ENCODE data around the gene MBNL3. TPM values are rescaled to one million over a fixed set of nuclear protein-coding genes. Genes with fewer than 3 reads are reported as not detected.

Gene MBNL3, protein sequence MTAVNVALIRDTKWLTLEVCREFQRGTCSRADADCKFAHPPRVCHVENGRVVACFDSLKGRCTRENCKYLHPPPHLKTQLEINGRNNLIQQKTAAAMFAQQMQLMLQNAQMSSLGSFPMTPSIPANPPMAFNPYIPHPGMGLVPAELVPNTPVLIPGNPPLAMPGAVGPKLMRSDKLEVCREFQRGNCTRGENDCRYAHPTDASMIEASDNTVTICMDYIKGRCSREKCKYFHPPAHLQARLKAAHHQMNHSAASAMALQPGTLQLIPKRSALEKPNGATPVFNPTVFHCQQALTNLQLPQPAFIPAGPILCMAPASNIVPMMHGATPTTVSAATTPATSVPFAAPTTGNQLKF
- polyA plus RNA-seq (ENCODE audit: insufficient read length in 3 of 3), result 10 to 100 TPM; 26.6 to 38.1 (median 29.3) TPM
- long read RNA-seq, donor 1, result 0 reads
- long read RNA-seq, donor 2, full-length matches to known transcripts, result 2 of 2 reads
- long read RNA-seq, donor 2, partial matches to known transcripts, result 0 of 2 reads
- long read RNA-seq, donor 2, other reads (novel, unspliced or antisense), result 0 of 2 reads
- long read RNA-seq, donor 3, result 0 reads
- long read RNA-seq, donor 4, full-length matches to known transcripts, result 2 of 2 reads
- long read RNA-seq, donor 4, partial matches to known transcripts, result 0 of 2 reads
- long read RNA-seq, donor 4, other reads (novel, unspliced or antisense), result 0 of 2 reads
- long read RNA-seq, donor 5, result 0 reads
- long read RNA-seq, donor 6, result 0 reads
- long read RNA-seq, donor 7, full-length matches to known transcripts, result 1 of 1 reads
- long read RNA-seq, donor 7, partial matches to known transcripts, result 0 of 1 reads
- long read RNA-seq, donor 7, other reads (novel, unspliced or antisense), result 0 of 1 reads
- long read RNA-seq, donor 8, partial matches to known transcripts, result 0 of 1 reads
- long read RNA-seq, donor 8, other reads (novel, unspliced or antisense), result 0 of 1 reads
- long read RNA-seq, donor 9, result 0 reads
- long read RNA-seq, donor 10, full-length matches to known transcripts, result 2 of 2 reads
- long read RNA-seq, donor 10, partial matches to known transcripts, result 0 of 2 reads
- long read RNA-seq, donor 10, other reads (novel, unspliced or antisense), result 0 of 2 reads
- long read RNA-seq, donor 11, result 0 reads
- long read RNA-seq, donor 12, full-length matches to known transcripts, result 2 of 7 reads
- long read RNA-seq, donor 12, partial matches to known transcripts, result 0 of 7 reads
- long read RNA-seq, donor 12, other reads (novel, unspliced or antisense), result 5 of 7 reads
- long read RNA-seq, donor 13, result 0 reads
- long read RNA-seq, donor 14, partial matches to known transcripts, result 0 of 8 reads
- long read RNA-seq, donor 14, other reads (novel, unspliced or antisense), result 8 of 8 reads
- long read RNA-seq, donor 15, result 0 reads
- long read RNA-seq, donor 16, result 0 reads

DNA sequence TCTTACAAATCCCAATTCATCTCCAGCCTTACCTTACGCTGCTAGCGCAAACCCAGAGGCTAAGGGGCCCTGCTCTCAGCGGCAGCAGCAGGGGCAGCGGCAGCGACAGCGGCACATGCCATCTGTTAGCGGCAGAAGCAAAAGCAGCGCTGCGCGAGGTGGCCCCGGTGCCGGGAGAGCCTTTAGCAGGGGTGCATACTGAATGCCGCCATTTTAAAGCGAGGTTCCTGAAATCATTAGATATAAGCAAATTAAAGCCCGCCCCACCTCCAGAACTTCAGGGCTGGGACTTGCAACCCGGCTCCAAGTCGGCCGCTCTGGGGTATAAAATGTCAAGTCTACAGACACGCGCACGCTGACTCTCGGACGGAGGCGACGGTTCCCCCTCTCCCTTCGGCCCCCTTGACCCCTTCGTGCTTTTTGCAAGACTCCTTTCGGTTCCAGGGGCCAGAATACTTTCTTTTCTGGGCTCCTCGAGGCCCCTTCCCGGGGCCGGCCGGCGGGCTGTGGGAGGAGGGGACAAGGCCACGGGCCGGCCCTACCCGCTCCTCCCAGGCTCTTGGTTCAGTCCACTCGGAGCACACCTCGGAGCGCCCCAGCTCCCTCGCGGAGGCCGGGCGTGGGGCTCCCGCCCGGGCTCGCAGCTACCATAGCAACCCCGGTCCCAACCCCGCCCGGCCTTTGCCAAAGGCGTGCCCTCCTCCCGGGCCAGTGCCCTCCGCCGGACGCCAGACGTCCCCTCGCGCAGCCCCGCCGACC is at the start of gene MBNL3:
Gene MBNL3, minus strand, starts transcription at position 220 of the 759 bp plus-strand sequence. CDS start 49,427 bp downstream, outside the sequence.
- peak; percentile 62 for DNase-seq

DNA sequence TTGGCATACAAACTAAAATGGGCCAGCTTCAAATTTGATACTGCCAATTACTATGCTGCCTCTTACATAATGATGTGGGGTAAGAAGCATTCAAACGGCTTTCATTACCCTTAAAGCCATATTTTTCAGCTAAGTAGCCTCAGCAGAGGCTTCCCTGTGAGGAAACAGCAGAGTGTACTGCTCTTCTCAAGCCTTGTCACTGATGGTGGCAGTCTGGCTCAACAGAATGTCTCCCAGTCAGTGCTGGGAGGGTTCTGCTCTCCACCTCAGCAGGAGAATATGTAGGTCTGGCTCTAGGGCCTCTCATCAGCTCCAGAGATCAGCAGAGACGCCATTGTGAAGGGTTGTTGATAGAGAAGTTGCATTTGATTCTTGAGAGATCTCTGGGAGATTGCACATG is 44.6 kb upstream of the MBNL3 start:
- DNase-seq, result no peak

DNA sequence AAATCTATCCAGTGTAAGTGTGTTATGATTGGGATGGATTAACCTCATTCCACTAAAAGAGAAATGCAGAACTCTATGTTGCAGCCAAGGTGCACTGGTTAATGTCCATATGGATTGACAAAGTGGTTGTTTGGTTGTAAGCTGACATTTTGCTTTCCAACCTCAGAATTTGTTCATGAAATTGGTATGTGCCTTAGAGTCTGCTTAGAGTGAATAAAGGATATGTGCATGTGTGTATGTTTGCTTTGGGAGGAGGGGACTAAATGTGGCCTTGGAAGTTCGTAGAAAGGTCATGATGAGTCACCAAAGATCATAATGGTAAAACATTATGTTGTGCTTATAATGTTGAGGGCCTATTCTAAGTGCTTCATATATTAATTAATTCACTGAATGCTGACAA is 44.1 kb upstream of the MBNL3 start:
- DNase-seq, result no peak

DNA sequence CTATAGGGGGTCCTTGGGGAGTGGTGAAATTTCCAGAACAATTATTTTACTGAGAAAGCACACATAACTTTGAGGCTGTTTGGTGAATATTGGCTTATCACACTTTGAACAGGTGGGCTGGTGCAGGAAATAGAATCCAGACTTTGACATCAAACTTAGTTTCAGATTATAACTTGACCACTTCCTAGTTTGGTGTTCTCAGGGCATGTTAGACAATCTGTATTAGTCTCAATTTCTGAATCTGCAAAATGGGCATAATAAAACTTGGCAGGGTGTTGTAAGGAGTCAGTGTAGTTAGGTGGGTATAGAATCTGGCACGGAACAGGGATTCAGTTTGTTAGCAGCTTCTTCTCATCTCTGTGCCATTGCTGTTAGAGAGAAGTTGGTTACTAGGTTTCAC is 43.3 kb upstream of the MBNL3 start:
- DNase-seq, result no peak

GRCh38 chrX:132520792-132521191 is 32.0 kb upstream of the MBNL3 start:
- DNase-seq, result no peak

DNA sequence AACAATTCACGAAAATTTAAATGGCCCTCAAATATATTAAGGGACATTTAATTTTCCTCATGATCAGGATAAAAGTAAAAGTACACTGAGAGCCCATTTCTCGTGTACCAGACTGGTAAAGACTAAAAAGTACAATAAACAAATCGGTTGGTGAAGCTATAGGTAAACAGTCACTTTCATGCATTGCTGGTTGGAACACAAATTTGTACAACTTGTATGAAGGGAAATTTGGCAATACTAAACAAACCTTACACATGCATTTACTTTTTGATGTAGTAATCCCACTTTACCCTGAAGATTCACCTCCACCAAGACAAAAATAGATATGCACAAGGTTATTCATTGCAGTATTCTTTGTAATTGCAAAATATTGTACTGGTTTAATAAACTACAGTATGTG is 31.4 kb upstream of the MBNL3 start:
- no peak for DNase-seq

GRCh38 chrX:132518401-132518800 is 29.6 kb upstream of the MBNL3 start:
- no peak for DNase-seq

DNA sequence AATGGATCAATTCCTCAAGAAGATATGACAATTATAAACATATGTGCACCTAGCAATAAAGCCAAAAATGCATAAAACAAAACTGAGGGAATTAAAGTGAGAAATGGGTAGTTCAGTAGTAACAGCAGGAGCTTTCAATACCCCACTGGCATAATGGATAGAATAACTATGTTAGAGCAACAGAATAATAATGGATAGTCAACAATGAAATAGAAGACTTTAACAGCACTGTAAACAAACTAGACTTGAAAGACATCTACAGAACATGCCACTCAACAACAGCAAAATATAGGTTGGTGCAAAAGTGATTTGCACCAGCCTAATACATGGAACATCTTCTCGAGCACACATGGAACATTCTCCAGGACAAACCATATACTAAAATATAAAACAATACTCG is 20.0 kb upstream of the MBNL3 start:
- no peak for DNase-seq

GRCh38 chrX:132505116-132505515 is 16.3 kb upstream of the MBNL3 start:
- DNase-seq, result no peak

DNA sequence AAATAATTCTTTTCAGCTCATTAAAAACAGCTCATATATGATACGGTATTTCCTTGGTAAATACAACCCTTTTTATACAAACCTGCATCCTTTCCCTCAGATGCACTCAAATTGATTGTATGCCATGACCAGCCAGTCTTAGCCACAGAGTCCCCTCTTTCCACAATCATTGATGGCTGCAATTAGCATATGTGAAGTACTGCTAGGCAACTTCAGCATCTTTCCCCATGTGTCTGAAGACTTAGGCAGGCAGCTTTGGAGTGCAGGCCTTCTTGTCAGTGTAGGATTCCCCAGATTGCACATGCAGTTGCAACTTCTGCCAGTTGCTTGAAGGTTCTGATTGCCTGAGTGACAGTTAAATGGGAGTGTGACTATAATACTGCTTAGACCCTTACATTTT is 15.6 kb upstream of the MBNL3 start:
- DNase-seq, result no peak

GRCh38 chrX:132501606-132502005 is 12.8 kb upstream of the MBNL3 start:
- DNase-seq, result no peak

- no peak for DNase-seq
These were observed 8.6 kb upstream of the MBNL3 start for GRCh38 chrX:132497432-132497831.

- DNase-seq, result no peak
These were observed 4.3 kb upstream of the MBNL3 start for GRCh38 chrX:132493095-132493494.

- no peak for DNase-seq
These were observed 2.4 kb upstream of the MBNL3 start for GRCh38 chrX:132491191-132491590.

GRCh38 chrX:132489578-132490419 is 961 bp upstream of the MBNL3 start:
- no peak for DNase-seq

DNA sequence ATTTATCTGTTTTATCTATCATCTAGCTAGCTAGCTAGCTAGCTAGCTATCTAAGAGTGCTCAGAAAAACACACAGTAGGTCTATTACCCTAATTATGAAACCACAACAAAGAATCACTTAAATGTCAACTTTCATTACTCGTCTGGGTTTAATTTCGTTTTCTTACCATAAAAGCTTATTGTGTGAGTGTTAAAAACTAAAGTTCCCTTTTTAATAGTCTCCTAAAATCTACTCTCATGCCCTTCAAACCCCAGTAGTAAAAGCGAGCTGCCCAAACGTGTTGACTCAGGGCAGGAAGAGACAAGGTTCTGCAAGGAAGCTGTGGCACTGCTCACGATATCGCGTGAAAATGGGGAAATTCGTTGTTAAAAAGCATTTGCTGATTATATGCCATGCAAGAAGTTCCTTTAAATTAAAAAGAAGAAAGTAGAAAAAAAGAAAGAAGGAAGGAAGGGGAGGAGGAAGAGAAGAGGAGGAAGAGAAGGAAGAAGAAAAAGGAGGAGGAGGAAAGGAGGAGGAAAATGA is 595 bp downstream of the MBNL3 start:
- no peak for DNase-seq

GRCh38 chrX:132486599-132487178 is 2.1 kb downstream of the MBNL3 start:
- no peak for DNase-seq

DNA sequence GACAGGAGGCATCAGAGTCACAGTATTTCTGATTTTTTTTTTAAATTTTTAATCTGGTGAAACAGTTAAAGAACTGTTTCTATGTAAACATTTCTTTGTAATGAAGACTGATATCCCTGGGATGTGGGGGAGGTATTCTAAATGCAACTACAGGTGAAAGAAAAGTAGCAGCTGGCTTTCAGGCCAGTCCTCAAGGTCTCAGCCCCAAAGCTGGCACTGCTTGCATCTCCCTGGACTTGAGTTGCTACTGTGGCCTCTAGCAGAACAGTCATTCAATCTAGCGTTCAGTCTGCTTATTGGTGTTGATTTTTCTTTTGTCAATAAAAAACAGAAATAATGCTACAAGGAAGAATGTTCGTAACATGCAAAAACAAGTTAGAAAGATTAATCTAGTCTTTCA is 4.9 kb downstream of the MBNL3 start:
- no peak for DNase-seq

DNA sequence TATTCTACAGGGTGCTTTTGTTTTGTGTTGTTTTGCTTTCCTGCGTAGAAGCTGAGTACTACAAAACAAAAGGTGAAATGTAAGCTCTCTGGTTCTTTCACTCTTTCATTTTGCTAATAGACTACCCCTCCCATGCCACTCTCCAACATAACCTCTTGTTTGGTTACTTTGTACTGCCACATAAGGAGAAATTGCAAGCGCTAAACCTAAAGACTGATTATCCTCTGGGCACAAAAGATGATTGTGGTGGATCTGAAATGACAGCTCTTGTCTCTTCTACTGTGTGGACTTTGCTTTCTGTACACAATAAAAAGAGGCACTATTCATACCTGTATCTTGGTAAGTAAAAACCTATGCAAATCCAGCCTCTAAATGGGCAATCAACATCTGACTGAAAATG is 5.3 kb downstream of the MBNL3 start:
- no peak for DNase-seq

GRCh38 chrX:132482632-132483031 is 6.2 kb downstream of the MBNL3 start:
- DNase-seq, result no peak
